Fibroblast of skin of right biceps (primary cell): Measurements from ENCODE around the gene CRACR2A.

Experiments used
- DNase-seq: peaks from one replicate; pipeline ENCODE4 v3.0.0-alpha.2; 2013

Gene CRACR2A

DNA sequence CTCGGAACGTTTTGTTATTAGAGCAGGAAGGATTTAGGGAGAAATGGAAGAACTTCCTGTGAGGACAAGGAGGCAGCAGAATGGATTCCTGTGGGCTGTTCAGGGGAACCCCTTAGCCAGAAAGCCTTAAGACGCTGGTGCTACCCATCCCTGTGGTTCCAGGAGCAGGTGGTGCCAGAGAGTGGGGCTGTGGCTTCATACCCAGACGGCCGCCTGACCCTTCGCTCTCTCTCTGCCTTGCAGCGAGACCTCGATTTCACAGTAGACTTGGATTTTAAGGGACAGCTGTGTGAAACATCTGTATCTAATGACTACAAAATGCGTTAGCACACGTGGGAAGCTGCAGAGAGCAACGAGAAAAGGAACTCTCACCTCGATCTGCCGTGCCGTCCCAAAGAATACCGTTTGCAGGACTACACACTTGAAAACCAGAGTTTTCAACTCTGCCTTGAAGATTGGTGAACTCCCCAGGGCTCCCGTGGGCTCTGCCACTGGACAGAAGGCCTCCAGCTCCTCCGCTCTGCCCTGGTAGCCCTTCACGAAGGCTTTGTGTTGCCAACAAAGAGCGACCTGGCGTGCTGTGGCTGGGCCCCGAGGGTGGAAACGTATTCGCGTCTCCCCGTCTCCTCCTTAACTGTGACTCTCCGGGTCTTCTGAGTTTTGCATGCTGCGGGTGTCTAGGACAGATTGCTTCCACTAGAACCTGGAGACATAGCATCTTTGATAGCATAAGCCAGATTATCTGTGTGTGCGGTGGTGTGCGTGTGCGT, 159.9 kb downstream of the CRACR2A start:
- no peak for DNase-seq

DNA sequence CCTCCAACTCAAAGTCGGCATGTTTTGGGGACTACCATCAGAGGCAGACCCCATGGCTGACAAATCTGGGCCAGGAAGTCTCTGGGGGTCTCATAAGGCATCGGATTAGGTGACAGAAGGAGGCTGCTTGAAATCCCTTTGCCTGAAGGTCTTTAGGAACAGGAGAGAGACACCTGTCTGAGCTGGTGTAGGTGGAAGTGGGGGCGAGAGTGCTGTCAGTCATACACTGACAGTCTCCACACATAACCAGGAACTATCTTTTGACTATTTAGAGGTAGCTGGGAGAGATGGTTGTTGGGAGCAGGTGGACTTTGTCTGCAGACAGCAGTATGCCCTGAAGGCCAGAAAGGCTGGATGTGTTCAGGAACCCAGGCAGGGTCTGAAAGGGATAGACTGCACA, 163.2 kb downstream of the CRACR2A start:
- no peak for DNase-seq

DNA sequence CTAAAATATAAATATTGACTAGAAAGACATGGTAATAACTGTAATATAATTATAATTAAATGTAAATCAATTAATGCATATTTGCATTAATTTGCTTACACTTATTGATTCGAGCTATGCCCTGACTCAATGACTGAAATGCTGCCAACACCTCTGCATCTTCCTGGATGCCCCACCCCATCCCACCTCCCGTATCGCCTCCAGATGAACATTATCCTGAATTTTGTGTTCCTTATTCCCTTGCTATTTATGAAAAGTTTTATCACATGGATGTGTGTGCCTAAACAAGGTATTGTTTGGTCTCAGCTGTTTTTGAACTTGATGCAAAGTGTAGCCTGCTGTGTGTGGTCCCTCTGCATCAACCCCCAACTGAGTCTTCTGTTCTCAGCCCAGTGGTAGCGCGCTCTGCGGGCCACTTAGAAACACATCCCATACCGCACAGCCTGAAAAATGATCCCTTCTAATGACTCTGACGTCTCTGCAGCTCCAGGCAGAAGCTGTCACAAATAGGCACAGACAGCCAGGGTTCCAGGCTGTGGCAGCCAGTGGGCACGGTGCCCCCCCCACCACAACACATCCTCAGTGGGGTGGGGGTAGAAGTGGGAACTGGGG, 165.4 kb downstream of the CRACR2A start:
- no peak for DNase-seq

DNA sequence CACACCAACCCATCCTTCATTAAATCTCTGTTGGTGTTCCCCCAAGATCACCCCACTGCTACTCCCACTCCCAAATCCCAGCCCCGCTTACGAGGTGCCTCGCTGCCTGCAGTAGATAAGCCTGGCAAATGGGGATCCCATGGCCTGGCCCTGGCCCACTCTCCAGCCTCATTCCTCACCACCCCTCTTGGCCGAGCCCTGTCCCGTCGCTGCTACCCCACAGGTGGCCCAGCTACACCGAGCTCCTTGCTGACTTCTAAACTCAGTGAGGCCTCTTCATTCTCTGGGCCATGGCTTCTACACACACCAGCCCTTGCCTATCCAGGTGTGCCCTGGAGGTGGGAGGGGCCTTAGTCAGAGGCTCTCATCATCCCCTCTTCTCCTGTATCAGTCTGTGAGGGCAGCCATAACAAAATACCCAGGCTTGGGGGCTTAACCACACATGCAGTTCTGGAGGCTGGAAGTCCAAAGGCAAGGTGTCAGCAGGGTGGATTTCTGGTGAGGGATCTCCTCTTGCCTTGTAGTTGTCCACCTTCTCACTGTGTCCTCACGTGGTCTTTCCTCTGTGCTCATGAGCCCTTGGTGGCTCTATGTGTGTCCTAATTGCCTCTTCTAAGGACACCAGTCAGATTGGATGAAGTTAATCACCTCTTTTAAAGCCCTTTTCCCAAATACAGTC, 169.1 kb downstream of the CRACR2A start:
- no peak for DNase-seq

DNA sequence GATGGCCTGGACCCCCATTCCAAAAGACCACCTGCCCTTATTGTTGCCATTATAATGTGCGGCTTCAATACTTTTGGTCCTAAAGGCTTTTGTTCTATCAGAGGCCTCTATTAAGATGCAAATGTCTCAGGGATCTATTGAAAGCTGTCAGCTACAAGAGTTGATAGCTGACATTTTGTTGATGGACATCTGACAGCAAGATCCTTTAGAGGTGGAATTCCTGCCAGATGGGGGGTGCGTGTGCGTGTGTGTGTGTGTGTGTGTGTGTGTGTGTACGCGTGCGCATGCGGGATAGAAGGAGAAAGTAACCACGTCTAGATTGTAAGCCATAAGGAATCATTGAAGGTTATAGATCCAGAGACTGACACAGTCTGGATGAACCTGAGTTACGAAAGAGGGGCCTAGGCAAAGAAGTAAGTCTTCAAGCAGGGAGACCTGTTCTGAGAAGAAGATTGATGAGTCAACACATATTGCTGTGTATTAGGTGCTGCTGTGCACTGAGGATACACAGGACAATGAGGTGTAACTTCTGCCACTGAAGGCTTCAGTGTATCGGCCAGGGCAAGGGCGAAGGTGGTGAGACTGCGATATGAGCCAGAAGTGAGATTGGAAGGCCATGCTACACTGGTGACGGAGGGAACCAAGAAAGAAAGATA, 172.7 kb downstream of the CRACR2A start:
- no peak for DNase-seq

DNA sequence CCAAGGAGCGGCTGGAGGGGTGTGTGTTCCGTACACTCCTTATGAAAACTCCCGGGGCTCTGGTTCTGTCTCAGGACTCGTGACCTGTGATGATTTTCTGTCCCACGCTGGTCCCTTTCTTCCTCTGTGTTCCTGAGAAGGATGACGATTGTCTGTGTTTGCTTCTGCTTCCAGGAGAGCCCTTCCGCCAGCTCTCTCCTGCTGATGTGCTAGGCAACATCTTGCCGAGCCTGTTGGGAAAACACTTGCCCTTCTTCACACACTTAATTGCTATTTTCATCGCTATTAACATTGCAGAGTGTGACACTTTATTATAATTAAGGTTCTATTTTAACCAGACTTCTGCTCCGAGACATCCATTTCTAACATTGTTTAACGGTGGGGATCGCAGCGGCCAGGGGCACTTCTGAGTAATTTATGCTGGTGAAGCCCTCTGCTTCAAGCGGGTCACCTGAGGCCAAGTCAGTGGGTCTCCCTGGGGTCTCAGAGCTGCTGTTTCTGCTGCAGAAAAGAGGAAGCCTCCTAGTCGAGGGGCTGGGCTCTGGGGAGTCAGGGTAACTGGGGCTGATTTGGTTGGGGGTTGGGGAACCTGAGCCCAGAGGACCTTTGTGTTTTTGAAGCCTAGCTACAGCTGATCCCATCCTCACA, 173.3 kb downstream of the CRACR2A start:
- DNase-seq = no peak

DNA sequence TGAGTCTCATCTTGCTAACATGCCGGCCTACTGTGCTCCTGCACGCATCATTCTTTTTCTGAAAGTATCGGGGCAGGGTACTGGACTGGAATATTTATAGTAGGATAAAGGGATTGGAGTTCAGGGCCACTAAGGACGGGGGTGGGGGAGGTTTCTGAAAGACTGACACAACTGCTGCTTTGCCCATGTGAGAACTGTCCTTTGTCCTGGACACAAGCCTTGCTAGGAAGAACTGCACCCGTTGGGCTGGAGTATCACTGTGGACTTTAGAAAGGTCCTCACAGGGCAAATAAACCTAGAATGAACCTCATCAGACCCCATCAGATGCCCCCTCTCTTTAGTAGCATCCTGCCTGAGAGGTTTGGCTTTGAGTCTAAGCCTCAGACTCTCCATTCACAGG, 174.4 kb downstream of the CRACR2A start:
- no peak for DNase-seq

DNA sequence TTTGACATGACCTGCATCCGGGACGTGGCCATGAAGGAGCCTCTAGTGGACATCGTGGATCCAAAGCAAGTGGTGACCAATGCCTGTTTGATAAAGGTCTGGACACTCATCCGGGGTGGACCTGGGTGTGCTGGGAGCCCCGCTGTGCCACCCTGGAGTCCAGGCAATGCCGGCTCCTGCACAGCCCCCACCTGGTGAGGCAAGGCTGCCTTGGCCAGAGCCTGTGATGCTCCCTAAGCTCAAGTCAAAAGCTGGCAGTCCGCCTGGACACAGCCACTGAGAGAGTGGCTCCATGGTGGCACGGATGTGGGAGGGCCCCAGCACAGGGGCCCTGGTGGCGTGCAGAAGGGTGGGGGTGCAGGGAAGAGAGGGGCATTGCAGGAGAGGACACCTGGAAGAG, 176.0 kb downstream of the CRACR2A start:
- DNase-seq = no peak

DNA sequence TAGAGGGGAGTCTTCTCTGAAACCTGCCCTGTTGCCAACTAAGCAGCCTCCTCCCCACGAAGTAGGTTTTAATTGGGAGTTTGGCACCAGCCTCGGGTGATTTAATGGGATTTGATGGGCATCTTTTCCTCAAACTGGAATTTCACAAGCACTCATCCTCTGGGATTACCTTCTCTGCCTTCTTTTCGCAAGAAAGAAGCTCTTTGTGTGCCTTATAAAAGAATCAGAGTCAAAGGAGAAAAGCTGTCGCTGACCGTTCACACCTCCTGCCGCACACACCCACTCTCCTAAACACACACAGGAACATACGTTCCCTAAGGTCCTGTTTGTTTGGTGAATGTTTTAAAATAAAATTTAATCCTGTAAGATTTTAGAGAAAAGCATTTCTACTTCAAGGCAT, 177.9 kb downstream of the CRACR2A start:
- no peak for DNase-seq

DNA sequence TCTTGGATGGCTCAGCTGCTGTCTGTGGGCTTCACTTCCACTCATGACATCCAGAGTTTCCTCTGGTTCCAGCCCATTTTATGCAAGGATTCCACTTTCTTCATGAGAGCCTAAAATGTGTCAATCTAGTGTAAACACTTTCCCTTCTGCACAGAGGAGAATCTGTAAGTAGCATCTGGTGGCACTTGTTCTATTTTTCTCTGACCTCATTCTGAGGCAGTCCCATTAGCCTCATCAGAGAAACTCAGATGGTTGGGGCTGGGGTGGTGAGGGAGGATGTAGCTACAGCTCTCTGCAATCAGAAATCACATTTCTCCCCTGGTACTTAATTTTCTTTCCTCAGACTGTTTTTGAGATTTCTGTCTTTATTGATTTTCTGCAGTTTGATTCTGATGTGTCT, 180.3 kb downstream of the CRACR2A start:
- DNase-seq = no peak

DNA sequence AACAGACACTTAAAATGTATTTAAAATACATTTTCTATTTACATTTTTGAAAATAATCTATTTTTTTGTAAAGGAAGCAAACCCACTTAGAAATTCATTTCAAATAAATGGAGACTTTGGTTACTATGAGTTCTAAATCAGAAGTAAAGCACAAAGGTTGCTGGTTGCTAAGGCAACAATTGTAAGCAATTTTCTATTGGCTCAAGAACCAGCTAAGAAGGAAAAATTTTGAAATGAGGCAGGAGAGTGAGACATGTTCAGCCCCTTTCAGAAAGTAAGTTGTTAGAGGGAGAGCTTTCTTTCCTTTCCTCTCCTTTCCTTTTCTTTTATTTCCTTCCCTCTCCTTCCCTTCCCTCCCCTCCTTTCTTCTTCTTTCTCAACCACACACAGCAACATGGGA, 181.2 kb downstream of the CRACR2A start:
- no peak for DNase-seq

DNA sequence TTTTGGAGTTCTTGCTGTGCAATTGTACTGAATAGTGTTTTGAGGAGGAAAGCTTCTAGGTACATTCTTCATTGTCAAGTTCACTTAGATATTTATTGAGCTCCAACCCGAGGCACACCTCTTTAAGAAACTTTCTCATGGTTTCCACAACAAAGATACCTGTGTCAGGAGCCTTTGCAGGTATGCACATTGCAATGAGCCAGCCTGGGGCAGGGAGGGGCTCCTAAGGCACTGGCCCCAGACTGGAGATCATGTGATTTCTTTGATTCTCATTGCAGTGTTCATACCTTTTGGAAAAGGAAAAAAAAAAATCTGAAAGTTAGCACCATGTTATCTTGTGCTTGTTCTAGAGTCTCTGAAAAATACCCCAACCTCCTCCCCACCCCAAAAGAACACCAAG, 181.6 kb downstream of the CRACR2A start:
- DNase-seq = no peak

DNA sequence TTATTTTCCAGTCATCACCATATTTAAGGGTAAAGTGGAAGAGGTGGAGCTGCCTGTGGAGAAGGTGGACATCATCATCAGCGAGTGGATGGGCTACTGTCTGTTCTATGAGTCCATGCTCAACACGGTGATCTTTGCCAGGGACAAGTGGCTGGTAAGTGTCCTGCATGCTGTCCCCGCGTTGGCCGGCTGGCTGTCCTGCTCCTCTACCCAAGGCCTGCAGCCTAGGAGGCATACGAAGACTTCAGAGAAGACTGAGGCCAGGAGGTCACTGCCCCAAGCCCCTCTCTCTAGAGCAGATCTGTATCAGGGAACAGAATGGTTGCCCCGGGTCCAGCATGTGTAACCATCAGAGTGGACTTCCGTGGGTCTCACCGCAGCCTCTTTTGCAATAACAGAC, 184.2 kb downstream of the CRACR2A start:
- no peak for DNase-seq

DNA sequence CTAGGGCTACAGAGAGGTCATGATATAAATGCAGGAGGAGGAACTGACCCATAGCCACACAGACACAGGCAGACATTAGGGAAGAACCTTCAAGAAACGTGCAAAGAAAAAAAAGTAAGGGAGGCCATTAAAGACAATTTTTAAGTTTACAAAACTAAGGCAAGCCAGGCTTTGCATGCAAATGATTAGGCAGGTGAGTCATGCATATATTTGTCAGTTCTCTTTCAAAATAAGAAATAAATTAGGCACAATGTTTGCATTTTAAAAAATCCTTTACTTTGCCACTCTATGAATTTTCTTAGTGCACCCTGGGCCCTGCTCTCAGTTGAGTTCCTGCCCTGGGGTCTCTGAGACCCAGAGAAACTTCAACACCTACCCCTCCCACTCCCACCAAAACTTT, 186.9 kb downstream of the CRACR2A start:
- no peak for DNase-seq
